GM12892 (cell line): ENCODE measurements around the gene NDUFA5.

Experiments used
- POLR2A ChIP-seq: IDR thresholded peaks from 2 replicates; pipeline ENCODE4 v1.6.1; 2011; ENCODE audit warnings: low read depth, low read length, control low read depth
- POLR2AphosphoS5 ChIP-seq: IDR thresholded peaks from 2 replicates; pipeline ENCODE4 v1.6.1; 2011; ENCODE audit warnings: low read depth, low read length, control low read depth
- TAF1 ChIP-seq: IDR thresholded peaks from 2 replicates; pipeline ENCODE4 v1.6.1; 2011; ENCODE audit warnings: low read depth, mild to moderate bottlenecking, control low read depth, low read length, borderline replicate concordance

DNA sequence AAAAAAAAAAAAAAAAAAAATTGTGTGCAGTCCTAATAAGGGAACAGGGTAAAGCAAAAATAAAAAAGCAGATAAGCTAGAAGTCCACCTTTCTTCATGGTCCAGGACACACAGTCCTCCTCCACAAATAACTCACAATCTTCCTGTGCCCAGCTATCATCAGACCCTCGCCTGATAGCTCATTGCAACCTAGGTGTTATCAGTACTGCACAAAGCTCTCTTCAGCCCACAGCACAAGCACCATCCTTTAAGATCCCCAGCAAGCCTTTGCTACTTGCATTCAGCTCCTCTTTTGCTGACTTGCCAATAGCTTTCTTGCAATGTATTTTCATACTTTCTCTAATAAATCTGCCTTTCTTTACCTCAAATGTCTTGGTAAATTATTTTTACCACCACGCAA, 5.0 kb downstream of the NDUFA5 start:
- TF ChIP-seq POLR2AphosphoS5 (no peak), POLR2A (no peak), TAF1 (no peak)
